K562 (cell line): ENCODE results near the gene MMD2.

Experiments
- CEBPB ChIP-seq: fragments of 450-650 bp; IDR thresholded peaks from 2 replicates; pipeline ENCODE4 v1.6.1; 2016; ENCODE audit warnings: missing genetic modification characterization, missing compliant biosample characterization
- MED1 ChIP-seq: sonication (generic); formaldehyde crosslinking; IDR thresholded peaks from 2 replicates; pipeline ENCODE4 v1.8.1; 2023; ENCODE audit warnings: missing genetic modification reagents, borderline replicate concordance
- POLR2AphosphoS5 ChIP-seq: IDR thresholded peaks from 2 replicates; pipeline ENCODE4 v1.6.1; 2011; ENCODE audit warnings: mild to moderate bottlenecking, low read depth, low read length, moderate library complexity; ENCODE audit not compliant: control insufficient read depth, insufficient read depth
- SPI1 ChIP-seq: IDR thresholded peaks from 2 replicates; pipeline ENCODE4 v1.6.1; 2011; ENCODE audit warnings: low read depth, low read length, control low read depth, borderline replicate concordance
- YY1 ChIP-seq, 3 experiments: IDR thresholded peaks; 2 replicates each; pipeline ENCODE4 v1.6.1; 2011; ENCODE audit warnings: low read length in 2 of 3, mild to moderate bottlenecking in 2 of 3, moderate library complexity in 2 of 3, borderline replicate concordance in 1 of 3, control low read depth in 1 of 3, low read depth in 1 of 3; ENCODE audit not compliant: insufficient read depth in 3 of 3, insufficient replicate concordance in 2 of 3, control insufficient read depth in 1 of 3, insufficient read length in 1 of 3; ENCODE audit errors: extremely low read depth in 1 of 3
- ZHX1 ChIP-seq: fragments of 150-350 bp; conservative IDR thresholded peaks from 2 replicates; pipeline ENCODE4 v1.6.1; 2014; ENCODE audit warnings: low read length
- TF ChIP-seq, protein P1 (sequence below), 3 experiments: IDR thresholded peaks in 2 of 3; conservative IDR thresholded peaks in 1 of 3; 2 replicates each; pipeline ENCODE4 v1.5.1; 2011 to 2012; ENCODE audit warnings: low read length in 3 of 3, mild to moderate bottlenecking in 3 of 3, control low read depth in 2 of 3, improper control_type of control experiment in 1 of 3, inconsistent platforms in 1 of 3, low read depth in 1 of 3, mixed read lengths in 1 of 3, moderate library complexity in 1 of 3; ENCODE audit not compliant: insufficient read depth in 2 of 3

DNA sequence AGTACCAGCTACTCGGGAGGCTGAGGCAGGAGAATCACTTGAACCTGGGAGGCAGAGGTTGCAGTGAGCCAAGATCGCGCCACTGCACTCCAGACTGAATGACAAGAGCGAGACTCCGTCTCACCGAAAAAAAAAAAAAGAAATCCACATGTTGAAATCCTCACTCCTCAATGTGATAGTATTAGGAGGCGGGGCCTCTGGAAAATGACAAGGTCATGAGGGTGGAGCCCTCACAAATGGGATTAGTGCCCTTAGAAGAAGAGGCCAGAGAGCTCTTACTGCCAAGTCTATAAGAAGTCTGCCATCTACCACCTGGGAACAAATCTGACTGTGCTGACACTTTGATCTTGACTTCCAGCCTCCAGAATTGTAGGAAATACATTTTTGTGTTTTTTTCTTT, 10.6 kb downstream of the MMD2 start:
- TF ChIP-seq ZHX1, result no peak
- no peak for TF ChIP-seq SPI1
- no peak for TF ChIP-seq MED1 (CRISPR knock-in tag)
- TF ChIP-seq CEBPB (tag), result no peak
- no peak for TF ChIP-seq YY1 (IDR thresholded peaks at IDR 0.05; ENCODE audit: borderline replicate concordance in 1 of 3, control insufficient read depth in 1 of 3, extremely low read depth in 1 of 3, insufficient read depth in 3 of 3, insufficient read length in 1 of 3, insufficient replicate concordance in 2 of 3, low read depth in 1 of 3, low read length in 2 of 3)
- no peak for TF ChIP-seq POLR2AphosphoS5
- TF ChIP-seq, protein P1, sequence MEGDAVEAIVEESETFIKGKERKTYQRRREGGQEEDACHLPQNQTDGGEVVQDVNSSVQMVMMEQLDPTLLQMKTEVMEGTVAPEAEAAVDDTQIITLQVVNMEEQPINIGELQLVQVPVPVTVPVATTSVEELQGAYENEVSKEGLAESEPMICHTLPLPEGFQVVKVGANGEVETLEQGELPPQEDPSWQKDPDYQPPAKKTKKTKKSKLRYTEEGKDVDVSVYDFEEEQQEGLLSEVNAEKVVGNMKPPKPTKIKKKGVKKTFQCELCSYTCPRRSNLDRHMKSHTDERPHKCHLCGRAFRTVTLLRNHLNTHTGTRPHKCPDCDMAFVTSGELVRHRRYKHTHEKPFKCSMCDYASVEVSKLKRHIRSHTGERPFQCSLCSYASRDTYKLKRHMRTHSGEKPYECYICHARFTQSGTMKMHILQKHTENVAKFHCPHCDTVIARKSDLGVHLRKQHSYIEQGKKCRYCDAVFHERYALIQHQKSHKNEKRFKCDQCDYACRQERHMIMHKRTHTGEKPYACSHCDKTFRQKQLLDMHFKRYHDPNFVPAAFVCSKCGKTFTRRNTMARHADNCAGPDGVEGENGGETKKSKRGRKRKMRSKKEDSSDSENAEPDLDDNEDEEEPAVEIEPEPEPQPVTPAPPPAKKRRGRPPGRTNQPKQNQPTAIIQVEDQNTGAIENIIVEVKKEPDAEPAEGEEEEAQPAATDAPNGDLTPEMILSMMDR (IDR thresholded peaks at IDR 0.05 in 2 of 3, conservative IDR thresholded peaks at IDR 0.05 in 1 of 3; ENCODE audit: insufficient read depth in 2 of 3, low read depth in 1 of 3, low read length in 3 of 3), result no peak
